ENCODE results near the gene ZER1.

DNA sequence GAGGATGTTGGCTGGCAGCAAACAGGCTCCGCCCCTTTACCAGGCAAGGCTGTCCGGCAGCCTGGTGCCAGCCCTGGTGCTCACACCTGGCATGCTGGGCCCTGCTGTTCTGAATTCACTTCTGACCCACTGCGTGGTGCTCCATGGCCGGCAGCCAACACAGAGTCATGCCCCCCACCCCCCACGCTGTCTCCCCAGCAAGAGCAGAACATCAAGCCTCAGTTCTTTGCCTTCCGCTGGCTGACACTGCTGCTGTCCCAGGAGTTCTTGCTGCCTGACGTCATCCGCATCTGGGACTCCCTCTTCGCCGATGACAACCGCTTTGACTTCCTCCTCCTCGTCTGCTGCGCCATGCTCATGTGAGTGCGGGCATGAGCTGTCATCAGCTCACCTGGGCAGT is 33.9 kb upstream of the ZER1 start:
- TF ChIP-seq EZH2phosphoT487 (IDR thresholded peaks at IDR 0.05; ENCODE audit: low read length) = no peak
- TF ChIP-seq, protein P1, sequence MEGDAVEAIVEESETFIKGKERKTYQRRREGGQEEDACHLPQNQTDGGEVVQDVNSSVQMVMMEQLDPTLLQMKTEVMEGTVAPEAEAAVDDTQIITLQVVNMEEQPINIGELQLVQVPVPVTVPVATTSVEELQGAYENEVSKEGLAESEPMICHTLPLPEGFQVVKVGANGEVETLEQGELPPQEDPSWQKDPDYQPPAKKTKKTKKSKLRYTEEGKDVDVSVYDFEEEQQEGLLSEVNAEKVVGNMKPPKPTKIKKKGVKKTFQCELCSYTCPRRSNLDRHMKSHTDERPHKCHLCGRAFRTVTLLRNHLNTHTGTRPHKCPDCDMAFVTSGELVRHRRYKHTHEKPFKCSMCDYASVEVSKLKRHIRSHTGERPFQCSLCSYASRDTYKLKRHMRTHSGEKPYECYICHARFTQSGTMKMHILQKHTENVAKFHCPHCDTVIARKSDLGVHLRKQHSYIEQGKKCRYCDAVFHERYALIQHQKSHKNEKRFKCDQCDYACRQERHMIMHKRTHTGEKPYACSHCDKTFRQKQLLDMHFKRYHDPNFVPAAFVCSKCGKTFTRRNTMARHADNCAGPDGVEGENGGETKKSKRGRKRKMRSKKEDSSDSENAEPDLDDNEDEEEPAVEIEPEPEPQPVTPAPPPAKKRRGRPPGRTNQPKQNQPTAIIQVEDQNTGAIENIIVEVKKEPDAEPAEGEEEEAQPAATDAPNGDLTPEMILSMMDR (IDR thresholded peaks at IDR 0.05; ENCODE audit: low read length) = no peak
